Lower leg skin (tissue), 3 donors: ENCODE data around the gene IL17B.

Experiments
- POLR2A ChIP-seq, 2 donors: fragments of 450-650 bp; IDR thresholded peaks; one replicate each; pipeline ENCODE4 v1.6.1; 2016 to 2017; ENCODE audit warnings: antibody characterized with exemption in 2 of 2, mild to moderate bottlenecking in 1 of 2, moderate library complexity in 1 of 2
- TF ChIP-seq, protein P1 (sequence below), 3 donors: fragments of 450-650 bp; IDR thresholded peaks; one replicate each; pipeline ENCODE4 v1.5.1; 2016; ENCODE audit warnings: antibody characterized with exemption in 3 of 3, mild to moderate bottlenecking in 3 of 3, moderate library complexity in 2 of 3

DNA sequence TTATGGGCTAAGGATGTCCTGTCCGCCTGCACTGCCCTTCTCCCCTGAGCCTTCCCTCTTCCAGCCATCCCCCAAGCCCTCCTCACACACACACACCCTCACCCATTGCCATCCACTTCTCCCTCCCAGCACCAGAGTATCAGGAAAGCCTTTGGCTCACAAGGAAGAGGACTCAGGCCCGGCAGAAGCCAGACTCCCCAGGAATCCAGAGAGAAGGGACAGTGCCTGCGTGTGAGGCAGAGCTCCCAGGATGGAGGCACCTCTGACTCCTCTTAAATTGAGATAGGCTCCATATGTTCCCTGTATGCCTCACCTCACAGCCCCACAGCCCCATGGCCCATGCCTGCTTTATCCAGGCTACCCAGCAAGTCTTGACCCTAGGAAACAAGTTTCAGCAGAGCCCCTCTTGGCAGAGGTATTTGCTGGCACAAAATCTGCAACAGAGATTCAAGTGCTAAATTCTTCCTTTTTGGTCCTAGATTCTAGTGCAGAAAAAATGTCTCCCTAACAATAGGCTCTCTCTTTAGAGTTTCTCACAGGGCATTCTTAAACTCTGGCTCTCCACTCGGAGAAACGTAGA lies 761 bp downstream of the IL17B start:
- TF ChIP-seq, protein P1, sequence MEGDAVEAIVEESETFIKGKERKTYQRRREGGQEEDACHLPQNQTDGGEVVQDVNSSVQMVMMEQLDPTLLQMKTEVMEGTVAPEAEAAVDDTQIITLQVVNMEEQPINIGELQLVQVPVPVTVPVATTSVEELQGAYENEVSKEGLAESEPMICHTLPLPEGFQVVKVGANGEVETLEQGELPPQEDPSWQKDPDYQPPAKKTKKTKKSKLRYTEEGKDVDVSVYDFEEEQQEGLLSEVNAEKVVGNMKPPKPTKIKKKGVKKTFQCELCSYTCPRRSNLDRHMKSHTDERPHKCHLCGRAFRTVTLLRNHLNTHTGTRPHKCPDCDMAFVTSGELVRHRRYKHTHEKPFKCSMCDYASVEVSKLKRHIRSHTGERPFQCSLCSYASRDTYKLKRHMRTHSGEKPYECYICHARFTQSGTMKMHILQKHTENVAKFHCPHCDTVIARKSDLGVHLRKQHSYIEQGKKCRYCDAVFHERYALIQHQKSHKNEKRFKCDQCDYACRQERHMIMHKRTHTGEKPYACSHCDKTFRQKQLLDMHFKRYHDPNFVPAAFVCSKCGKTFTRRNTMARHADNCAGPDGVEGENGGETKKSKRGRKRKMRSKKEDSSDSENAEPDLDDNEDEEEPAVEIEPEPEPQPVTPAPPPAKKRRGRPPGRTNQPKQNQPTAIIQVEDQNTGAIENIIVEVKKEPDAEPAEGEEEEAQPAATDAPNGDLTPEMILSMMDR (IDR thresholded peaks at IDR 0.05) = no peak
- no peak for TF ChIP-seq POLR2A (IDR thresholded peaks at IDR 0.05)
